LoVo (cell line): Measurements from ENCODE around the gene FAHD1.

Experiments used
- DNase-seq: peaks from one replicate; pipeline ENCODE4 v3.0.0-alpha.2; 2016; ENCODE audit warnings: low spot score

FAHD1 gene

GRCh38 chr16:1826691-1827573 is at the start of gene FAHD1, which contains the start of gene HAGH:
Gene FAHD1 (plus strand): TSS chr16:1827206. CDS start chr16:1827239, 33 bp downstream.
Gene HAGH (minus strand): TSS chr16:1826825. CDS start chr16:1826787, 38 bp downstream.
- peak; percentile 96 for DNase-seq

GRCh38 chr16:1777375-1778199 is 49.4 kb upstream of the FAHD1 start:
- no peak for DNase-seq

GRCh38 chr16:1778200-1779179 is 48.5 kb upstream of the FAHD1 start:
- no peak for DNase-seq

- no peak for DNase-seq
Measured at GRCh38 chr16:1779234-1779701, 47.7 kb upstream of the FAHD1 start.

- no peak for DNase-seq
Measured at GRCh38 chr16:1779741-1780676, 47.0 kb upstream of the FAHD1 start.

- no peak for DNase-seq
Measured at GRCh38 chr16:1780677-1781072, 46.3 kb upstream of the FAHD1 start.

GRCh38 chr16:1781254-1781653 is 45.8 kb upstream of the FAHD1 start:
- DNase-seq = no peak

GRCh38 chr16:1781758-1782407 is 45.1 kb upstream of the FAHD1 start:
- DNase-seq = peak; percentile 25

GRCh38 chr16:1782408-1783264 is 44.4 kb upstream of the FAHD1 start, which contains the start of the genes NUBP2 and SPSB3:
Gene NUBP2 (plus strand): TSS chr16:1782960. CDS start chr16:1783021, 61 bp downstream.
Gene SPSB3 (minus strand): TSS chr16:1782571. CDS start chr16:1781483, 1,088 bp downstream.
- peak; percentile 100 for DNase-seq

GRCh38 chr16:1784977-1785845 is 41.8 kb upstream of the FAHD1 start:
- no peak for DNase-seq

GRCh38 chr16:1785846-1786170 is 41.2 kb upstream of the FAHD1 start:
- DNase-seq = no peak

- DNase-seq = no peak
Measured at GRCh38 chr16:1786242-1787055, 40.6 kb upstream of the FAHD1 start.

- DNase-seq = no peak
Measured at GRCh38 chr16:1787056-1787321, 40.0 kb upstream of the FAHD1 start.

GRCh38 chr16:1787322-1788094 is 39.5 kb upstream of the FAHD1 start:
- no peak for DNase-seq

GRCh38 chr16:1788095-1788707 is 38.8 kb upstream of the FAHD1 start:
- no peak for DNase-seq

GRCh38 chr16:1788708-1789100 is 38.3 kb upstream of the FAHD1 start:
- no peak for DNase-seq
